Uterus (tissue), 2 donors: Measurements from ENCODE around the gene ANO8.

Experiments
- CTCF ChIP-seq, 4 experiments: fragments of 200-600 bp in 2 of 4; fragments of 450-650 bp in 2 of 4; sonication (generic) in 2 of 4; IDR thresholded peaks; one replicate each; pipeline ENCODE4 v1.5.1; 2016 to 2019; ENCODE audit warnings: antibody characterized with exemption in 4 of 4, mild to moderate bottlenecking in 2 of 4, moderate library complexity in 1 of 4
- POLR2A ChIP-seq, 2 donors: fragments of 450-650 bp; IDR thresholded peaks; one replicate each; pipeline ENCODE4 v1.6.1; 2016; ENCODE audit warnings: antibody characterized with exemption in 2 of 2, mild to moderate bottlenecking in 1 of 2, moderate library complexity in 1 of 2

- TF ChIP-seq CTCF (IDR thresholded peaks at IDR 0.05), result no peak
- TF ChIP-seq POLR2A (IDR thresholded peaks at IDR 0.05), result no peak
These were observed 41.0 kb downstream of the ANO8 start for GRCh38 chr19:17293605-17294004.
